HEK293T (cell line): ENCODE measurements around the gene POLQ.

Source experiments
- CTCF ChIA-PET: fragments of 350-600 bp; formaldehyde crosslinking; extraction: SDS; loops from one replicate; lab custom pipeline; 2021; ENCODE audit warnings: antibody characterized with exemption, inconsistent platforms; lab: Yijun Ruan, JAX
- POLR2A ChIA-PET: fragments of 350-600 bp; formaldehyde crosslinking; extraction: SDS; loops from one replicate; lab custom pipeline; 2020; ENCODE audit warnings: antibody characterized with exemption, inconsistent platforms; lab: Yijun Ruan, JAX
- DNase-seq: peaks from one replicate; pipeline ENCODE4 v3.0.0; 2012; ENCODE audit warnings: mixed read lengths; ENCODE audit errors: extremely low spot score
- ARNT ChIP-seq: fragments of 450-650 bp; IDR thresholded peaks from 2 replicates; pipeline ENCODE4 v1.6.1; 2017; ENCODE audit warnings: mild to moderate bottlenecking
- BHLHE40 ChIP-seq: fragments of 450-650 bp; IDR thresholded peaks from 2 replicates; pipeline ENCODE4 v1.6.1; 2016; ENCODE audit warnings: mild to moderate bottlenecking, moderate library complexity, borderline replicate concordance
- CTBP1 ChIP-seq: fragments of 450-650 bp; IDR thresholded peaks from 2 replicates; pipeline ENCODE4 v1.6.1; 2016; ENCODE audit warnings: borderline replicate concordance
- ELF4 ChIP-seq: fragments of 450-650 bp; IDR thresholded peaks from 2 replicates; pipeline ENCODE4 v1.6.1; 2017; ENCODE audit warnings: antibody characterized with exemption
- FOXA1 ChIP-seq: fragments of 450-650 bp; IDR thresholded peaks from 2 replicates; pipeline ENCODE4 v1.6.1; 2016; ENCODE audit warnings: mild to moderate bottlenecking
- FOXK2 ChIP-seq: fragments of 450-650 bp; IDR thresholded peaks from 2 replicates; pipeline ENCODE4 v1.6.1; 2016; ENCODE audit warnings: mild to moderate bottlenecking
- FOXM1 ChIP-seq: fragments of 450-650 bp; IDR thresholded peaks from 2 replicates; pipeline ENCODE4 v1.6.1; 2017; ENCODE audit warnings: mild to moderate bottlenecking, borderline replicate concordance
- HDGF ChIP-seq: fragments of 450-650 bp; IDR thresholded peaks from 2 replicates; pipeline ENCODE4 v1.6.1; 2017; ENCODE audit warnings: antibody characterized with exemption, borderline replicate concordance
- L3MBTL2 ChIP-seq: fragments of 450-650 bp; conservative IDR thresholded peaks from 2 replicates; pipeline ENCODE4 v1.6.1; 2016; ENCODE audit warnings: mild to moderate bottlenecking
- LEF1 ChIP-seq: fragments of 450-650 bp; IDR thresholded peaks from 2 replicates; pipeline ENCODE4 v1.6.1; 2017; ENCODE audit warnings: mild to moderate bottlenecking, borderline replicate concordance
- NFRKB ChIP-seq: fragments of 450-650 bp; IDR thresholded peaks from 2 replicates; pipeline ENCODE4 v1.6.1; 2016; ENCODE audit warnings: mild to moderate bottlenecking, moderate library complexity
- PKNOX1 ChIP-seq: fragments of 450-650 bp; IDR thresholded peaks from 2 replicates; pipeline ENCODE4 v1.6.1; 2016
- SP1 ChIP-seq: fragments of 450-650 bp; IDR thresholded peaks from 2 replicates; pipeline ENCODE4 v1.6.1; 2017
- SUZ12 ChIP-seq: fragments of 450-650 bp; IDR thresholded peaks from 2 replicates; pipeline ENCODE4 v1.6.1; 2016; ENCODE audit warnings: mild to moderate bottlenecking
- TARDBP ChIP-seq: fragments of 450-650 bp; IDR thresholded peaks from 2 replicates; pipeline ENCODE4 v1.6.1; 2016
- ZNF384 ChIP-seq: fragments of 450-650 bp; IDR thresholded peaks from 2 replicates; pipeline ENCODE4 v1.6.1; 2016

The POLQ gene

GRCh38 chr3:121552379-121552778, 6.6 kb upstream of the POLQ start:
- DNase-seq, result no peak
- TF ChIP-seq BHLHE40 (no peak), LEF1 (no peak), HDGF (no peak), FOXM1 (no peak), TARDBP (no peak), L3MBTL2 (no peak), ZNF384 (no peak)
- ChIA-PET CTCF (interaction anchor here (0.5 kb wide), 1 partner anchor 9 kb away, joined by 3 read pairs; no protein-coding TSS in a partner anchor), POLR2A (no interaction called here)

GRCh38 chr3:121545049-121545573, 677 bp downstream of the POLQ start:
- POLR2A ChIA-PET, result interaction anchor here (0.7 to 1.2 kb wide), 2 partner anchors 11 to 23 kb away, joined by 3 read pairs; no protein-coding TSS in a partner anchor
- DNase-seq, result peak; percentile 32
- no peak for TF ChIP-seq HDGF
- TF ChIP-seq BHLHE40, result no peak
- TF ChIP-seq SUZ12, result no peak
- TF ChIP-seq FOXK2, result no peak
- no peak for TF ChIP-seq FOXM1
- no peak for TF ChIP-seq L3MBTL2
- TF ChIP-seq SP1, result no peak
- no peak for TF ChIP-seq ARNT
- no peak for TF ChIP-seq LEF1
- TF ChIP-seq PKNOX1, result no peak
- TF ChIP-seq ELF4, result no peak
- CTCF ChIA-PET, result interaction anchor here (0.6 kb wide), 1 partner anchor 62 kb away, joined by 8 read pairs; no protein-coding TSS in a partner anchor

GRCh38 chr3:121542924-121543323, 2.9 kb downstream of the POLQ start:
- ChIA-PET POLR2A (no interaction called here), CTCF (interaction anchor here (0.7 kb wide), 1 partner anchor 1137 kb away, joined by 6 read pairs; no protein-coding TSS in a partner anchor)
- TF ChIP-seq CTBP1 (no peak), SP1 (no peak), L3MBTL2 (no peak), LEF1 (no peak), HDGF (no peak), SUZ12 (no peak), PKNOX1 (no peak), ARNT (no peak), NFRKB (no peak), FOXA1 (no peak), FOXK2 (no peak), ELF4 (no peak), ZNF384 (no peak), BHLHE40 (no peak), TARDBP (no peak), FOXM1 (no peak)
- DNase-seq, result no peak

GRCh38 chr3:121531269-121531668, 14.5 kb downstream of the POLQ start:
- ChIA-PET CTCF (interaction anchor here (0.5 to 0.7 kb wide), 2 partner anchors 16 to 1544 kb away, joined by 3 read pairs; no protein-coding TSS in a partner anchor), POLR2A (no interaction called here)
- no peak for TF ChIP-seq LEF1

GRCh38 chr3:121529308-121529707, 16.5 kb downstream of the POLQ start:
- DNase-seq, result no peak
- TF ChIP-seq NFRKB, result no peak
- TF ChIP-seq FOXM1, result no peak
- TF ChIP-seq PKNOX1, result no peak
- no peak for TF ChIP-seq L3MBTL2
- no peak for TF ChIP-seq SUZ12
- TF ChIP-seq LEF1, result no peak
- no peak for TF ChIP-seq ZNF384
- TF ChIP-seq TARDBP, result no peak
- ChIA-PET POLR2A (no interaction called here), CTCF (no interaction called here)

More at GRCh38 chr3:121531269-121531668, 14.5 kb downstream of the POLQ start:
- DNase-seq, result no peak

- POLR2A ChIA-PET, result no interaction called here
- no peak for DNase-seq
- CTCF ChIA-PET, result no interaction called here
- TF ChIP-seq L3MBTL2 (no peak), CTBP1 (no peak), ELF4 (no peak), FOXA1 (no peak), PKNOX1 (no peak), ZNF384 (no peak), NFRKB (no peak), FOXK2 (no peak), ARNT (no peak), HDGF (no peak), LEF1 (no peak)
These were observed 25.3 kb downstream of the POLQ start for GRCh38 chr3:121520510-121520909.
